ENCODE data around the gene RHOT2.

RHOT2 gene

GRCh38 chr16:718389-718788 lies 50.5 kb downstream of the RHOT2 start:
- Histone ChIP-seq H3K27ac (ENCODE audit: low read length) (no peak overlapping the region), H3K4me1 (ENCODE audit: control insufficient read depth, insufficient read depth, low read length) (peaks cover 11% of the 10 kb centered on the region), H3K9me3 (ENCODE audit: control insufficient read depth, insufficient read depth, low read length) (no peaks in the 10 kb centered on the region), H3K27me3 (ENCODE audit: control insufficient read depth, insufficient read depth, low read length) (peaks cover 2% of the 10 kb centered on the region; the same call in 1 of the 2 replicates), H3K36me3 (ENCODE audit: control insufficient read depth, insufficient read depth, low read length) (no peaks in the 10 kb centered on the region; the same call in 1 of the 2 replicates), H3K4me3 (ENCODE audit: low read length) (no peak overlapping the region)
- WGBS (ENCODE audit: insufficient coverage, insufficient read length) = no CpG with 5 or more reads among the region's 9 CpGs
- no peak for DNase-seq (ENCODE audit: low read depth, low spot score)

GRCh38 chr16:718922-719321 lies 51.0 kb downstream of the RHOT2 start:
- WGBS (ENCODE audit: insufficient coverage, insufficient read length) = no CpG with 5 or more reads among the region's 6 CpGs
- H3K36me3 ChIP-seq (ENCODE audit: control insufficient read depth, insufficient read depth, low read length) = no peaks in the 10 kb centered on the region; the same call in 1 of the 2 replicates
- H3K4me3 ChIP-seq (ENCODE audit: low read length) = no peak overlapping the region
- no peak for DNase-seq (ENCODE audit: low read depth, low spot score)
- H3K9me3 ChIP-seq (ENCODE audit: control insufficient read depth, insufficient read depth, low read length) = no peaks in the 10 kb centered on the region
- H3K4me1 ChIP-seq (ENCODE audit: control insufficient read depth, insufficient read depth, low read length) = peaks cover 11% of the 10 kb centered on the region
- peaks cover 2% of the 10 kb centered on the region; the same call in 1 of the 2 replicates for H3K27me3 ChIP-seq (ENCODE audit: control insufficient read depth, insufficient read depth, low read length)
- H3K27ac ChIP-seq (ENCODE audit: low read length) = no peak overlapping the region

GRCh38 chr16:719815-720446 lies 52.0 kb downstream of the RHOT2 start:
- H3K27ac ChIP-seq (ENCODE audit: low read length) = no peak overlapping the region
- peak overlapping the region; percentile 97; the same call in 1 of the 2 replicates for H3K4me3 ChIP-seq (ENCODE audit: low read length)
- H3K4me1 ChIP-seq (ENCODE audit: control insufficient read depth, insufficient read depth, low read length) = peaks cover 11% of the 10 kb centered on the region
- H3K27me3 ChIP-seq (ENCODE audit: control insufficient read depth, insufficient read depth, low read length) = peaks cover 2% of the 10 kb centered on the region; the same call in 1 of the 2 replicates
- no CpG with 5 or more reads among the region's 16 CpGs for WGBS (ENCODE audit: insufficient coverage, insufficient read length)
- no peak for DNase-seq (ENCODE audit: low read depth, low spot score)
- no peaks in the 10 kb centered on the region for H3K9me3 ChIP-seq (ENCODE audit: control insufficient read depth, insufficient read depth, low read length)
- H3K36me3 ChIP-seq (ENCODE audit: control insufficient read depth, insufficient read depth, low read length) = no peaks in the 10 kb centered on the region; the same call in 1 of the 2 replicates

GRCh38 chr16:720447-720989 lies 52.6 kb downstream of the RHOT2 start:
- WGBS (ENCODE audit: insufficient coverage, insufficient read length) = no CpG with 5 or more reads among the region's 38 CpGs
- DNase-seq (ENCODE audit: low read depth, low spot score) = no peak
- H3K4me3 ChIP-seq (ENCODE audit: low read length) = peak overlapping the region; percentile 97
- H3K27me3 ChIP-seq (ENCODE audit: control insufficient read depth, insufficient read depth, low read length) = peaks cover 2% of the 10 kb centered on the region; the same call in 1 of the 2 replicates
- H3K9me3 ChIP-seq (ENCODE audit: control insufficient read depth, insufficient read depth, low read length) = no peaks in the 10 kb centered on the region
- no peak overlapping the region for H3K27ac ChIP-seq (ENCODE audit: low read length)
- no peaks in the 10 kb centered on the region; the same call in 1 of the 2 replicates for H3K36me3 ChIP-seq (ENCODE audit: control insufficient read depth, insufficient read depth, low read length)
- peaks cover 11% of the 10 kb centered on the region for H3K4me1 ChIP-seq (ENCODE audit: control insufficient read depth, insufficient read depth, low read length)

GRCh38 chr16:720990-721764 lies 53.2 kb downstream of the RHOT2 start, which contains the start of gene ANTKMT:
TSS of gene ANTKMT (plus strand) at chr16:721146. CDS start at chr16:721275, 129 bp downstream.
- DNase-seq (ENCODE audit: low read depth, low spot score) = no peak
- no CpG with 5 or more reads among the region's 106 CpGs for WGBS (ENCODE audit: insufficient coverage, insufficient read length)
- Histone ChIP-seq H3K27ac (ENCODE audit: low read length) (no peak within 1 kb of the TSS), H3K27me3 (ENCODE audit: control insufficient read depth, insufficient read depth, low read length) (no peaks in the 10 kb centered on the region), H3K4me3 (ENCODE audit: low read length) (peak within 1 kb of the TSS; percentile 97), H3K36me3 (ENCODE audit: control insufficient read depth, insufficient read depth, low read length) (no peaks in the 10 kb centered on the region; the same call in 1 of the 2 replicates), H3K4me1 (ENCODE audit: control insufficient read depth, insufficient read depth, low read length) (peaks cover 7% of the 10 kb centered on the region; the same call in 1 of the 2 replicates), H3K9me3 (ENCODE audit: control insufficient read depth, insufficient read depth, low read length) (no peaks in the 10 kb centered on the region)

- H3K9me3 ChIP-seq (ENCODE audit: control insufficient read depth, insufficient read depth, low read length) = no peaks in the 10 kb centered on the region
- H3K27ac ChIP-seq (ENCODE audit: low read length) = no peak overlapping the region
- no peak for DNase-seq (ENCODE audit: low read depth, low spot score)
- WGBS (ENCODE audit: insufficient coverage, insufficient read length) = no CpG with 5 or more reads among the region's 51 CpGs
- peaks cover 7% of the 10 kb centered on the region for H3K4me1 ChIP-seq (ENCODE audit: control insufficient read depth, insufficient read depth, low read length)
- no peaks in the 10 kb centered on the region; the same call in 1 of the 2 replicates for H3K36me3 ChIP-seq (ENCODE audit: control insufficient read depth, insufficient read depth, low read length)
- no peaks in the 10 kb centered on the region for H3K27me3 ChIP-seq (ENCODE audit: control insufficient read depth, insufficient read depth, low read length)
- no peak overlapping the region for H3K4me3 ChIP-seq (ENCODE audit: low read length)
These were observed 54.0 kb downstream of the RHOT2 start for GRCh38 chr16:721765-722540.

GRCh38 chr16:722835-723633 lies 55.1 kb downstream of the RHOT2 start:
- DNase-seq (ENCODE audit: low read depth, low spot score) = no peak
- H3K27ac ChIP-seq (ENCODE audit: low read length) = no peak overlapping the region
- H3K9me3 ChIP-seq (ENCODE audit: control insufficient read depth, insufficient read depth, low read length) = no peaks in the 10 kb centered on the region
- H3K27me3 ChIP-seq (ENCODE audit: control insufficient read depth, insufficient read depth, low read length) = no peaks in the 10 kb centered on the region
- H3K36me3 ChIP-seq (ENCODE audit: control insufficient read depth, insufficient read depth, low read length) = no peaks in the 10 kb centered on the region
- WGBS (ENCODE audit: insufficient coverage, insufficient read length) = no CpG with 5 or more reads among the region's 24 CpGs
- peaks cover 7% of the 10 kb centered on the region for H3K4me1 ChIP-seq (ENCODE audit: control insufficient read depth, insufficient read depth, low read length)
- H3K4me3 ChIP-seq (ENCODE audit: low read length) = no peak overlapping the region

- Histone ChIP-seq H3K4me1 (ENCODE audit: control insufficient read depth, insufficient read depth, low read length) (peaks cover 7% of the 10 kb centered on the region), H3K27ac (ENCODE audit: low read length) (no peak overlapping the region), H3K27me3 (ENCODE audit: control insufficient read depth, insufficient read depth, low read length) (no peaks in the 10 kb centered on the region), H3K36me3 (ENCODE audit: control insufficient read depth, insufficient read depth, low read length) (no peaks in the 10 kb centered on the region), H3K4me3 (ENCODE audit: low read length) (no peak overlapping the region), H3K9me3 (ENCODE audit: control insufficient read depth, insufficient read depth, low read length) (no peaks in the 10 kb centered on the region)
- no CpG with 5 or more reads among the region's 9 CpGs for WGBS (ENCODE audit: insufficient coverage, insufficient read length)
- no peak for DNase-seq (ENCODE audit: low read depth, low spot score)
These were observed 55.8 kb downstream of the RHOT2 start for GRCh38 chr16:723695-724094.

All from iPS DF 6.9 (cell line).